CD4-positive, alpha-beta T cell treated with Interleukin-6 at 100 ng/mL for 8 hours (primary cell): ENCODE results near the gene TYRP1.

Experiments
- DNase-seq: peaks from one replicate; pipeline ENCODE4 v3.0.0-alpha.2; 2020; ENCODE audit warnings: mixed read lengths, low spot score

Gene TYRP1

GRCh38 chr9:12697719-12698118, 4.5 kb downstream of the TYRP1 start:
- no peak for DNase-seq

GRCh38 chr9:12698266-12698665, 5.1 kb downstream of the TYRP1 start:
- DNase-seq, result no peak

DNA sequence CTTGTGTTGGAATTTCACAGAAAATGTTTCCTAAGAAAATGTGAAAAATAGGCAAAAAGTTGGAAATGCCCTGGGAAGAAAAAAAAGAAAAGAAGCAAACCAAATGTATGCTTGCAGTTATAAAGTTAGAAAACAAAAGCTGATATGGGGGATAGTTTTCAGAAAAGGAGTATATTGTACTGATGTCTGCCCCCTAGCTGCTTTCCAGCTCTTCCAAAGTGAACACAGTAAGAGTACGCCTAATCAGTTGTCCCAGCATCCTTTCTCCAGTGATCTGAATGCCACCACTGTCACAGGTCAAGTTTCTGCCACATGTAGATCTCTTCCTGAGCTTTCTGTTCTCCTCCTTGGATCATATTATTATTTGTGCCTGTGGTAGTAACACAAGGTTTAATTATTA, 5.8 kb downstream of the TYRP1 start:
- DNase-seq, result no peak

DNA sequence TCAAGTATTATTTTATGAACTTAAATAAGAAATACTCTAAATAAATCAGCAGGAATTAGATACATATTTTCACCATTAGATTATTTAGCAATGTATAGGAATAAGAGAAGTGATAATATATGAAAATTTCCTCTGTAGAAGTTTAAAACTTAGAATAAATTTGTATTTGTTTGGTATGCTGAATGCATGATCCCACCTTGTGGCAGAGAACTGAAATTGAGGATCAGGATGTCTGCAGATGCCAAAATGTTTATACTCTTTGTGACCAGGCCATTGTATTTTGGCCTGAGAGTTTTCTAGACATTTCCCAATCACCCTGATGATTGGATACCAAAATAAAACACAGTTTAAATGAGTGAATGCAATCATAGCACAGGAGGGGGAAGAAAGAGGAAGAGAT, 6.3 kb downstream of the TYRP1 start:
- no peak for DNase-seq

DNA sequence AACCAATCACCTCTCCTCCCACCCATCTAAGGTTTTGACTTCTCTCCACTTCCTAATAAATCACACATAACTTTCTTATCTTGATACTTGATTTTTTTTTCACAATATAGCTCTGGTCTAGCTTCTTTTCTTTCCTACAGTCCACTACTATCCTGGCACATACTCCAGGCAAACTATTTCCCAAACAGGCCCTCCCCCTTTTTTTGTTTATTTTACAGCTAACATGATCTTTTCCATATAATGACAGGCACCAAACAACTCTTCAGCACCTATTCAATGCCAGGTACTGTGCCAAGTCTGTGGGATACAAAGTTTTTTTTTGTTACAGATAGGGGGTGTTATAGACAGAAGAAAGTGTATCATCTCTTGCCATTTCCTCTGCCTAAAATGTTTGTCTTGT, 7.9 kb downstream of the TYRP1 start:
- no peak for DNase-seq

DNA sequence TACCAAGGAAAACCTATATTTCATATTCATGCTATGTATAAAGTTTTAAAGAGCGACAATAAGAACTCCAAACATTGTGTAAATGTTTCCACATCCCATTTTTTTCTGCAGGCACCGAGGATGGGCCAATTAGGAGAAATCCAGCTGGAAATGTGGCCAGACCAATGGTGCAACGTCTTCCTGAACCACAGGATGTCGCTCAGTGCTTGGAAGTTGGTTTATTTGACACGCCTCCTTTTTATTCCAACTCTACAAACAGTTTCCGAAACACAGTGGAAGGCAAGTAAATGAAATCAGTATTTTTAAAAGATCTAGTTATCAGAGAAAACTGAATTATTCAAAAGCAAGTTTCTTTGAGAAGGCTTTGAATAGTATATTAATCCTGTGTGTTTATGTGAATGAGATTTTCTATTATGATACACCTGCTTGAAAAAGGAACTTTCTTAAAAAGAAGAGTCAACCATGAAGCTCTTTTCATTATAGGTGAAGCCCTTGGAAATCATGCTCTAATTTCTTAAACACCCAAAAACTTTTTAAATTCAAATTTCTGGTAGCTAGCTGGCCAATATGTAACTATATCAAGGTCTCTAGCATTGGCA, 9.1 kb downstream of the TYRP1 start:
- DNase-seq, result no peak

- DNase-seq, result no peak
Observed at GRCh38 chr9:12703996-12704395, 10.8 kb downstream of the TYRP1 start.

GRCh38 chr9:12705738-12706391, 12.7 kb downstream of the TYRP1 start:
- no peak for DNase-seq

DNA sequence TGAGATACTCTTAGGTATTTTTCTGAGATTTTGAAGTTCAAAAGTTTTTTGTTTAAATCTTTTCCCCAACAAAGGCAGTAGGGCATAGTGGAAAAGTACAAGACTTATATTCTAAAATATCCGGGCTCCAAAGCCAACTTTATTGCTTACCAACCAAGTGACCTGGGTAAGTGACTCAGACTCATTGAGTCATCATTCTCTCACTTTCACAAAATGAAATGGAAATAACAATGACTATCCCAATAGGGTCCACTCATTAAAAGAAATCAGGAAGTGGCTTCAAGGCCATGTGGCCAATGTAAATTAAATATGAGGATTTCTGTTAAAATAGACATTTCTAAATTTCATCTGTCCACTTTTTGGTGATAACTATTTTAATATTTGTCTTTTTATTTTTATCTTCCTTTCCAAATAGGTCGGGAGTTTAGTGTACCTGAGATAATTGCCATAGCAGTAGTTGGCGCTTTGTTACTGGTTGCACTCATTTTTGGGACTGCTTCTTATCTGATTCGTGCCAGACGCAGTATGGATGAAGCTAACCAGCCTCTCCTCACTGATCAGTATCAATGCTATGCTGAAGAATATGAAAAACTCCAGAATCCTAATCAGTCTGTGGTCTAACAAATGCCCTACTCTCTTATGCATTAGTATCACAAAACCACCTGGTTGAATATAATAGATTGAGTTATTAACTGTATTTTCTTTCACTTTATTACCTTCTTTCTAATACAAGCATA, 15.5 kb downstream of the TYRP1 start:
- DNase-seq, result no peak

DNA sequence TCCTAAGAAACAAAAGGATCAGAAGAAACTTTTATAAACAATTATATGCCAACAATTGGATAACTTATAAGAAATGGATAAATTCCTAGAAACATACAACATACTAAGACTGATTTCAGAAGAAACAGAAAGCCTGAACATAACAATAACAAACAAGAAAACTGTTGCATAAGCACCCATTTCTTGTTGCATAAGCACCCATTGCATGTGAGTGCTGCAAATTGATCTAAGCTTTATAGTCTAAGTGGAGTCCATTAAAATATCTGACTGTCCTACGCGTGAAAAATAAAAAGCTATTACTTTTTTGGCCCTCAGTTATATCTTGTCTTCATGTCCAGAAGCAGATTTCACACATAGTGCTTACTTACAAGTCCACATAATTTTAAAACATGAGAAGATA, 19.3 kb downstream of the TYRP1 start:
- DNase-seq, result no peak

GRCh38 chr9:12715268-12715667, 22.1 kb downstream of the TYRP1 start:
- no peak for DNase-seq

GRCh38 chr9:12716823-12717600, 23.8 kb downstream of the TYRP1 start:
- no peak for DNase-seq

- DNase-seq, result no peak
Observed at GRCh38 chr9:12717907-12718306, 24.7 kb downstream of the TYRP1 start.

GRCh38 chr9:12718482-12719026, 25.4 kb downstream of the TYRP1 start:
- no peak for DNase-seq

- no peak for DNase-seq
Observed at GRCh38 chr9:12719431-12719830, 26.2 kb downstream of the TYRP1 start.

- no peak for DNase-seq
Observed at GRCh38 chr9:12720551-12720950, 27.4 kb downstream of the TYRP1 start.

DNA sequence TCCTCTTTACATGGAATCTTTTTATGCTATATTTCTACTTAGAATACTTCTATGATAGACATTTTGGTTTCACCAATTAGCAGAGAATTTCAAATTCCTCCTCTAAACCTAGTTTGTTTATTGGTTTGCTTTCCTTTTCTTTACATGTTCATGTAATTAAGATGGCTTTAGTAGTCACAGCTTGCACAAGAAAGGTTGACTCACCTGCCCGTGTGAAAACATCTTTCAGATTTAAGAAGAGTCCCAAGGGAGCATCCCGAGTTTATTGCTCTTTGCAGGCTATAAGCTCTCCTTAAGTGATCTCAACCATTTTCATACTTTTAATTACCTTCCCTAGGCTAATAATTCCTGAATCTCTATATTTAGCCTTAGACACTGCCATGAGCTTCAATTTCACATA, 28.9 kb downstream of the TYRP1 start:
- DNase-seq, result no peak

- no peak for DNase-seq
Observed at GRCh38 chr9:12723409-12724028, 30.3 kb downstream of the TYRP1 start.

- no peak for DNase-seq
Observed at GRCh38 chr9:12726795-12727194, 33.6 kb downstream of the TYRP1 start.

DNA sequence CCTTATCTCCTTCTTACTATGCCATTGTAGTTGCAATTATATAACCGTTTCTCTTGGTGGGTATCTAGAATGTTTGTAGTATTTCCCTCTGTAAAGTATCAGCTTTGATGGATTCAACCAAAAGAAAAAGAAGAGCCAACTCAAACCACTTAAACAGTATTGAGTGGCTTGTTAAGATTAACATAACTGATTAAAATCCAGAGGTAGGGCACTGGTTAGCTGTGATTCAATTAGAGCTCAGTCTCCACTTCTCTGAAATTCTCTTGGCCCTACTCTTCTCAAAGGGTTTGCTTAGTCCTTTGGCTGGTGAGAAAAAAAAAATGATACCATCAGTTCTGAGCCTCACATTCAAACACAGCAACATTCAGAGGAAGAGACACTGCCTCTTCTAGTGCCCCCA, 37.0 kb downstream of the TYRP1 start:
- no peak for DNase-seq

DNA sequence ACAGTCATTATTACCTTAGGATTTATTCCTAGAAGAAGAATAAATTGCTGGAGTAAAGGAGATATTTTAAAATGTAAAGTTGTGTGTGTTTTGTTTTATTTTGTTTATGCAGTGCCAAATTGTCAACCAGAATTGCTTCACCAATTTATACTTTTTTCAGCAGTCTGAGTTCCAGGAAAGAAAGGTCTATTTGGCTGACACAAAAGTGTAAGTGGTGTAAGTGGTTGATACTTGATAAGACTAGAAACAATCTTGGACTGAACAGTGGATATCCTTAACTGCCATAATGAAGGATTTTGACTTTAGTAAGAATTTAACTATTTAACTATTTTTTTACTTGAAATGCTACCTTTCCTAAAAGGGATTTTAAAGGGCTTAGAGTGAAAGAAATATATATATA, 37.7 kb downstream of the TYRP1 start:
- DNase-seq, result no peak

GRCh38 chr9:12732971-12733370, 39.8 kb downstream of the TYRP1 start:
- DNase-seq, result no peak
